KMS-11 (cell line): ENCODE results near the gene RIPOR3.

Experiments
- H2AFZ ChIP-seq: fragments of 200-600 bp; sonication (generic); 2 replicates; pipeline ENCODE4 v1.6.1; 2016; ENCODE audit warnings: antibody characterized with exemption, mixed run types, low read depth
- H3K27ac ChIP-seq: fragments of 200-600 bp; sonication (generic); 2 replicates; pipeline ENCODE4 v1.6.1; 2016; ENCODE audit warnings: mild to moderate bottlenecking, mixed run types
- H3K27me3 ChIP-seq: fragments of 200-600 bp; sonication (generic); 2 replicates; pipeline ENCODE4 v1.6.1; 2017; ENCODE audit warnings: mild to moderate bottlenecking, low read depth, mixed run types, moderate library complexity; ENCODE audit not compliant: insufficient read depth
- H3K36me3 ChIP-seq: fragments of 200-600 bp; sonication (generic); 2 replicates; pipeline ENCODE4 v1.6.1; 2017; ENCODE audit warnings: mild to moderate bottlenecking, mixed run types; ENCODE audit not compliant: insufficient read depth
- H3K4me1 ChIP-seq: fragments of 200-600 bp; sonication (generic); 2 replicates; pipeline ENCODE4 v1.6.1; 2016; ENCODE audit warnings: mild to moderate bottlenecking, low read depth, mixed run types; ENCODE audit not compliant: poor library complexity, severe bottlenecking
- H3K4me2 ChIP-seq: fragments of 200-600 bp; sonication (generic); 2 replicates; pipeline ENCODE4 v1.7.0; 2016; ENCODE audit warnings: mild to moderate bottlenecking, mixed run types
- H3K4me3 ChIP-seq: fragments of 200-600 bp; sonication (generic); IDR thresholded peaks from 2 replicates; pipeline ENCODE4 v1.6.1; 2017; ENCODE audit warnings: low read depth, low read length, mixed read lengths; ENCODE audit not compliant: insufficient read depth
- H3K79me2 ChIP-seq: fragments of 200-600 bp; sonication (generic); 2 replicates; pipeline ENCODE4 v1.6.1; 2016; ENCODE audit warnings: low read depth, mixed run types; ENCODE audit not compliant: insufficient read depth
- H3K9ac ChIP-seq: fragments of 200-600 bp; sonication (generic); 2 replicates; pipeline ENCODE4 v1.6.1; 2016; ENCODE audit warnings: mild to moderate bottlenecking, mixed run types
- H4K20me1 ChIP-seq: fragments of 200-600 bp; sonication (generic); 2 replicates; pipeline ENCODE4 v1.6.1; 2016; ENCODE audit warnings: mild to moderate bottlenecking, mixed run types; ENCODE audit not compliant: insufficient read depth
- TF ChIP-seq, protein P1 (sequence below): fragments of 200-600 bp; sonication (generic); conservative IDR thresholded peaks from 2 replicates; pipeline ENCODE4 v1.6.1; 2017; ENCODE audit warnings: low read depth, mild to moderate bottlenecking, antibody characterized with exemption, low read length, moderate library complexity, mixed read lengths

The RIPOR3 gene

DNA sequence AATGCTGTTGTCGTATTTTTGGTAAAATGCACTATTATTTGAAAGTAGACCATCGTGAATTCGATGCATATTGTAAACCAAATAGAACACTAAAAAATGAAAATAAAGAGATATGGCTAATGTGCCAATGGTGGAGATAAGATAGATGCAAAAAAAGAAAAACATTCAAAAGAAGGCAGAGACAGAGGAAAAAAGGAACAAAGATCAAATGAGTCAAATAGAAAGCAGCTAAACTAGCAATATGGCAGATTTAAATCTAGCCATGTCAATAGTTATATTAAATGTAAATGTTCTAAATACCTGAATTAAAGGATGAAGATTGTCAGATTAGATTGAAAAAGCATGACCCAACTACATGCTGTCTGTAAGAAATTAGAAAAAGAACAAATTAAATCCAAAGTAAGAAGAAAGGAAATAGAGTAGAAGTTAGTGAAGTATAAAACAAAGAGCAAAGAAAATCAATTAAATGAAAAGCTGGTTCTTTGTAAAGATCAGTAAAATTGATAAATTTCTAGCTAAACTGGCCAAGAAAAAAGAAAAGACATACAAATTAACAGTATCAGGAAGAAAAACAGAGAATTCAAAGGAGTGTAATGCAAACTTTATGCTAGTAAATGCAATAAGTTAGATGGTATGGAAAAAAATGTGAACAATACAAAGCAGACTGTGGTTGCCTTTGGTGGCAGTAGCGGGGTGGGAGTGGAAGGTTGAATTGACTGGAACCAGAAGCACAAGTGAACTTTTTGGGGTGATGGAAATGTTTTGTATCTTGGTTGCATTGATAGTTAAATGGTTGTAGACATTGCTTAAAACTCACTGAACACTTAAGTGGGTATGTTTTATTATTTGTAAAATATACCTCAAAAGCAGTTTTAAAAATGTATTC lies 136.4 kb downstream of the RIPOR3 start:
- Histone ChIP-seq H3K9ac (no peak overlapping the region), H3K27me3 (no peaks in the 10 kb centered on the region), H3K4me3 (no peak overlapping the region), H3K4me1 (peaks cover 18% of the 10 kb centered on the region), H3K79me2 (no peaks in the 10 kb centered on the region), H2AFZ (no peak overlapping the region), H3K36me3 (no peaks in the 10 kb centered on the region), H3K4me2 (no peak overlapping the region), H4K20me1 (no peaks in the 10 kb centered on the region), H3K27ac (no peak overlapping the region)
- TF ChIP-seq, protein P1, sequence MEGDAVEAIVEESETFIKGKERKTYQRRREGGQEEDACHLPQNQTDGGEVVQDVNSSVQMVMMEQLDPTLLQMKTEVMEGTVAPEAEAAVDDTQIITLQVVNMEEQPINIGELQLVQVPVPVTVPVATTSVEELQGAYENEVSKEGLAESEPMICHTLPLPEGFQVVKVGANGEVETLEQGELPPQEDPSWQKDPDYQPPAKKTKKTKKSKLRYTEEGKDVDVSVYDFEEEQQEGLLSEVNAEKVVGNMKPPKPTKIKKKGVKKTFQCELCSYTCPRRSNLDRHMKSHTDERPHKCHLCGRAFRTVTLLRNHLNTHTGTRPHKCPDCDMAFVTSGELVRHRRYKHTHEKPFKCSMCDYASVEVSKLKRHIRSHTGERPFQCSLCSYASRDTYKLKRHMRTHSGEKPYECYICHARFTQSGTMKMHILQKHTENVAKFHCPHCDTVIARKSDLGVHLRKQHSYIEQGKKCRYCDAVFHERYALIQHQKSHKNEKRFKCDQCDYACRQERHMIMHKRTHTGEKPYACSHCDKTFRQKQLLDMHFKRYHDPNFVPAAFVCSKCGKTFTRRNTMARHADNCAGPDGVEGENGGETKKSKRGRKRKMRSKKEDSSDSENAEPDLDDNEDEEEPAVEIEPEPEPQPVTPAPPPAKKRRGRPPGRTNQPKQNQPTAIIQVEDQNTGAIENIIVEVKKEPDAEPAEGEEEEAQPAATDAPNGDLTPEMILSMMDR = no peak

DNA sequence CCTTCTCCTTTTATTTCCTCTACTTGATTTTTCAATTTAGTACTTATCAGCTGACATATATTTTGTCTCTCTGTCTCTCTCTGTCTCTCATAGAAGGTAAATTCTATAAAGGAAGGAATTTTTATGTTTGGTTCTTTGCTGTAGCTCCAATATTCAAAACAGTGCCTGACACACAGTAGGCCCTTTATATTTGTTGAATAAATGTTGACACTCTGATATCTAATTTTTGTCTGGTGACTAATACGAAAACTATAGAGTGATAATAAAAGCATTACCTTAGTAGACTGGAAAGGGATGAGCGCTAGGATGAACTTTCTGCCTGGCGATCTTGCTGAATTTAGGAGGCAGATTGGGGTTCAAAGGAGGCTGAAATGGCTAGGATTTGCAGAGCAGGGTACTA lies 138.4 kb downstream of the RIPOR3 start:
- Histone ChIP-seq H3K27me3 (no peaks in the 10 kb centered on the region), H4K20me1 (no peaks in the 10 kb centered on the region), H3K4me1 (peaks cover 19% of the 10 kb centered on the region), H3K4me2 (no peak overlapping the region), H3K27ac (no peak overlapping the region), H2AFZ (no peak overlapping the region), H3K36me3 (no peaks in the 10 kb centered on the region), H3K79me2 (no peaks in the 10 kb centered on the region), H3K9ac (no peak overlapping the region), H3K4me3 (no peak overlapping the region)
- TF ChIP-seq, protein P1 = no peak

DNA sequence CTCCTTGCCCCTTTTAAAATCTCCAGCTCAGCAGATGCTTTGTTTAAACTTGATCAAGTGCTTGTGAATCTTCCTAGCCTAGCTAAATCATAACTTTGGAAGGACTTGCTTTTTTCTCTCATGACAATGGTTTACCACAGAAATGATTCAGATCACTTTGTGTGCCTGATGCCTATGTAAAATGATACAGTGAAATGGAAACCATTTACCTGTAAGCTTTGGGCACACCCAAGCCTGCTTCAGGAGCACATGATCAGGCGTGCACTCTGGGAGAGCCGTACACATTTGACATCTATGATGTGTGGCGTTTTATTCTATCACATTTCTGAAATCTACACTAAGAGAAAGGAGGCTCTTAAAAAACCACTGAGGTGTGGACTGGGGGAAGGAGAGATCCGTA lies 140.1 kb downstream of the RIPOR3 start:
- no peak overlapping the region for H3K4me2 ChIP-seq
- no peak overlapping the region for H2AFZ ChIP-seq
- H3K4me1 ChIP-seq = peaks cover 24% of the 10 kb centered on the region
- no peak overlapping the region for H3K4me3 ChIP-seq
- TF ChIP-seq, protein P1 = no peak
- H3K79me2 ChIP-seq = no peaks in the 10 kb centered on the region
- no peak overlapping the region for H3K9ac ChIP-seq
- no peak overlapping the region for H3K27ac ChIP-seq
- H4K20me1 ChIP-seq = no peaks in the 10 kb centered on the region
- H3K36me3 ChIP-seq = no peaks in the 10 kb centered on the region
- no peaks in the 10 kb centered on the region for H3K27me3 ChIP-seq

DNA sequence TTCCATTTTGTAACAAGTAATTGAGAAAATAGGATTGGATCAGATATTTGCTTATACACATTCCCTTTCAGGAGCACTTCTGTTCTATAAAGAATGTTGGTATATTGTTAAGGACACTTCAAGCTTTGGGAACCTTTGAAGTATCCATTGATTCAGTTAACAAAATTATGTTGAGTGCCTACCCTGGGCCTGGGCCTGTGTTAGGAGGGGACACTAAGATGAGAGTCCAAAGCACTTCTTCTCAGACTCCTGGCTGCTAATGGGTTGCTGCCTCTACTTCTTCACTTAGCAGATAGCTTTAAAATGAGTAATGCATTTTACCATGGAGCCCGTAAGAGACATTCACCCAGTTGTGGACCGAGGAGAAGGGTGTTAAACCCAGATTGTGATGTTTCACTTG lies 140.8 kb downstream of the RIPOR3 start:
- Histone ChIP-seq H3K27me3 (no peaks in the 10 kb centered on the region), H3K9ac (no peak overlapping the region), H3K4me2 (peak overlapping the region; percentile 7; the same call in 1 of the 2 replicates), H3K79me2 (no peaks in the 10 kb centered on the region), H2AFZ (no peak overlapping the region), H3K4me3 (no peak overlapping the region), H3K36me3 (no peaks in the 10 kb centered on the region), H4K20me1 (no peaks in the 10 kb centered on the region), H3K27ac (no peak overlapping the region), H3K4me1 (peaks cover 24% of the 10 kb centered on the region)
- TF ChIP-seq, protein P1 = no peak
